Neural progenitor cell (in vitro differentiated cells): Measurements from ENCODE around the gene GTF2F2.

ENCODE experiments used
- CTCF ChIP-seq: fragments of 200-600 bp; sonication (generic); IDR thresholded peaks from 2 replicates; pipeline ENCODE4 v1.5.1; 2017; ENCODE audit warnings: antibody characterized with exemption, mild to moderate bottlenecking
- EZH2 ChIP-seq: fragments of 200-600 bp; sonication (generic); IDR thresholded peaks from 2 replicates; pipeline ENCODE4 v1.6.1; 2017; ENCODE audit warnings: antibody characterized with exemption, mild to moderate bottlenecking, moderate library complexity

GRCh38 chr13:45180713-45181601, 60.6 kb downstream of the GTF2F2 start:
- TF ChIP-seq CTCF (no peak), EZH2 (no peak)
